ENCODE measurements around the gene B3GNT9. TPM values are rescaled to one million over a fixed set of nuclear protein-coding genes. Genes with fewer than 3 reads are reported as not detected.

The B3GNT9 gene
- total RNA-seq, 1 experiment from 2014 or later = 11.5 TPM

- no peak for DNase-seq (ENCODE audit: low spot score)
- Histone ChIP-seq H3K4me3 (ENCODE audit: low read depth, low read length, poor library complexity, severe bottlenecking) (no peak overlapping the region), H3K9me3 (ENCODE audit: low read depth, low read length, poor library complexity, severe bottlenecking) (no peaks in the 10 kb centered on the region), H3K27me3 (replicated peaks; ENCODE audit: insufficient read depth, low read depth, low read length, poor library complexity) (no peaks in the 10 kb centered on the region), H3K36me3 (ENCODE audit: insufficient read depth, low read length, poor library complexity, severe bottlenecking) (peaks cover under 1% of the 10 kb centered on the region), H3K4me1 (ENCODE audit: insufficient read depth, low read length, poor library complexity, severe bottlenecking) (peaks cover 19% of the 10 kb centered on the region), H3K27ac (ENCODE audit: low read depth, low read length, poor library complexity, severe bottlenecking) (no peak overlapping the region)
- BruUV-seq (replicated peaks) = no TSS peak
- intact Hi-C loops (cut with micrococcal nuclease; ENCODE audit: unreplicated experiment) = no loop called here
- POLR2A ChIA-PET (ENCODE audit: low non-redundant PET) = no interaction called here
- TF ChIP-seq, protein P1, sequence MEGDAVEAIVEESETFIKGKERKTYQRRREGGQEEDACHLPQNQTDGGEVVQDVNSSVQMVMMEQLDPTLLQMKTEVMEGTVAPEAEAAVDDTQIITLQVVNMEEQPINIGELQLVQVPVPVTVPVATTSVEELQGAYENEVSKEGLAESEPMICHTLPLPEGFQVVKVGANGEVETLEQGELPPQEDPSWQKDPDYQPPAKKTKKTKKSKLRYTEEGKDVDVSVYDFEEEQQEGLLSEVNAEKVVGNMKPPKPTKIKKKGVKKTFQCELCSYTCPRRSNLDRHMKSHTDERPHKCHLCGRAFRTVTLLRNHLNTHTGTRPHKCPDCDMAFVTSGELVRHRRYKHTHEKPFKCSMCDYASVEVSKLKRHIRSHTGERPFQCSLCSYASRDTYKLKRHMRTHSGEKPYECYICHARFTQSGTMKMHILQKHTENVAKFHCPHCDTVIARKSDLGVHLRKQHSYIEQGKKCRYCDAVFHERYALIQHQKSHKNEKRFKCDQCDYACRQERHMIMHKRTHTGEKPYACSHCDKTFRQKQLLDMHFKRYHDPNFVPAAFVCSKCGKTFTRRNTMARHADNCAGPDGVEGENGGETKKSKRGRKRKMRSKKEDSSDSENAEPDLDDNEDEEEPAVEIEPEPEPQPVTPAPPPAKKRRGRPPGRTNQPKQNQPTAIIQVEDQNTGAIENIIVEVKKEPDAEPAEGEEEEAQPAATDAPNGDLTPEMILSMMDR (conservative IDR thresholded peaks at IDR 0.05; ENCODE audit: low read depth, low read length) = no peak
- TF ChIP-seq EZH2 (IDR thresholded peaks at IDR 0.05; ENCODE audit: borderline replicate concordance, low read depth, low read length, poor library complexity, severe bottlenecking) = no peak
- CTCF ChIA-PET = no interaction called here
Measured at GRCh38 chr16:67188323-67188722, 37.5 kb upstream of the B3GNT9 start.

DNA sequence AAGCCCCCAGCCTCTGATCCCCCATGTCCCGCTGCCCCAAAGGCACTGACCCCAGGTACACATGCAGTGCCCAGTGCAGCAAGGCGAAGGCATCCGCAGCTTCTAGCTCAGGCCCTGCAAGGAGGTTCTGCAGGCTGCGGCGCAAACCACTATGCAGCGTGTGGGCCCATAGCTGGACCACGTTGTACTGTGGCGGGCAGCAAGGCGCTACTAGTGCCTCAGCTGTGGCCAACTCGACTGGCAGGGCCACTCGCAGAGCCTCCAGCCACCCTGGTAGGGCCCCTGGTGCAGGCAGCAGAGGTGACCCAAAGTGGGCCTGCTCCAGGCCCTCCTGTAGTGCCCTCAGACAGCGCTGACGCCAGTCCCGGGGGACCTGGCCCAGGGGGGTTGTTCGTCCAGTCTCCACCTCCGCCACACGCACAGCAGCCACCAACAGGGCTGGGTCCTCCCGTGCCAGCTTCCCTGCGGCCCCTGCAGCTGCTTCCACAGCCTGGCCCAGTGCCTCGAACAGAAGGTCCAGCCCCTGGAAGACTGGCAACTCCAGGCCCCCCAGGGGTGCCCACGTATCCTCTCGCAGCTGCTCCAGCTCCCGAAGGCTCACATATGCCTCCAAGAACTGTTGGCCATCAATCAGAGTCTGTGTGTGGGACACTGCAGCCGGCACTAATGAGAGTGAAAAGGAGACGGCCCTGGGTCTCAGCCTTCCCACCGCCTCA, 36.5 kb upstream of the B3GNT9 start:
- ChIA-PET CTCF (no interaction called here), POLR2A (ENCODE audit: low non-redundant PET) (no interaction called here)
- H3K4me3 ChIP-seq (ENCODE audit: low read depth, low read length, poor library complexity, severe bottlenecking) = no peak overlapping the region
- no peaks in the 10 kb centered on the region for H3K9me3 ChIP-seq (ENCODE audit: low read depth, low read length, poor library complexity, severe bottlenecking)
- H3K27ac ChIP-seq (ENCODE audit: low read depth, low read length, poor library complexity, severe bottlenecking) = no peak overlapping the region
- no peak for TF ChIP-seq EZH2 (IDR thresholded peaks at IDR 0.05; ENCODE audit: borderline replicate concordance, low read depth, low read length, poor library complexity, severe bottlenecking)
- TF ChIP-seq, protein P1 (conservative IDR thresholded peaks at IDR 0.05; ENCODE audit: low read depth, low read length) = no peak
- H3K4me1 ChIP-seq (ENCODE audit: insufficient read depth, low read length, poor library complexity, severe bottlenecking) = peaks cover 19% of the 10 kb centered on the region
- H3K36me3 ChIP-seq (ENCODE audit: insufficient read depth, low read length, poor library complexity, severe bottlenecking) = no peaks in the 10 kb centered on the region
- no peak for DNase-seq (ENCODE audit: low spot score)
- H3K27me3 ChIP-seq (replicated peaks; ENCODE audit: insufficient read depth, low read depth, low read length, poor library complexity) = no peaks in the 10 kb centered on the region
- intact Hi-C loops (cut with micrococcal nuclease; ENCODE audit: unreplicated experiment) = no loop called here
- BruUV-seq (replicated peaks) = no TSS peak

- Histone ChIP-seq H3K4me1 (ENCODE audit: insufficient read depth, low read length, poor library complexity, severe bottlenecking) (peaks cover 16% of the 10 kb centered on the region), H3K9me3 (ENCODE audit: low read depth, low read length, poor library complexity, severe bottlenecking) (no peaks in the 10 kb centered on the region), H3K27me3 (replicated peaks; ENCODE audit: insufficient read depth, low read depth, low read length, poor library complexity) (no peaks in the 10 kb centered on the region), H3K27ac (ENCODE audit: low read depth, low read length, poor library complexity, severe bottlenecking) (no peak overlapping the region), H3K36me3 (ENCODE audit: insufficient read depth, low read length, poor library complexity, severe bottlenecking) (no peaks in the 10 kb centered on the region), H3K4me3 (ENCODE audit: low read depth, low read length, poor library complexity, severe bottlenecking) (no peak overlapping the region)
- intact Hi-C loops (cut with micrococcal nuclease; ENCODE audit: unreplicated experiment) = no loop called here
- no peak for DNase-seq (ENCODE audit: low spot score)
- CTCF ChIA-PET = interaction anchor here (0.6 kb wide), 1 partner anchor 443 kb away, joined by 5 read pairs; no protein-coding TSS in a partner anchor
- no peak for TF ChIP-seq EZH2 (IDR thresholded peaks at IDR 0.05; ENCODE audit: borderline replicate concordance, low read depth, low read length, poor library complexity, severe bottlenecking)
- TF ChIP-seq, protein P1 (conservative IDR thresholded peaks at IDR 0.05; ENCODE audit: low read depth, low read length) = no peak
- BruUV-seq (replicated peaks) = no TSS peak
- POLR2A ChIA-PET (ENCODE audit: low non-redundant PET) = no interaction called here
Measured at GRCh38 chr16:67186550-67186950, 35.8 kb upstream of the B3GNT9 start.

All from A673 (cell line).